ENCODE results near the gene ATP2C1. TPM values are rescaled to one million over a fixed set of nuclear protein-coding genes. Genes with fewer than 3 reads are reported as not detected.

Gene ATP2C1
- total and polyA plus RNA-seq, 2 of the 4 experiments (the other 2 are of a cell fraction): 41.4 to 50.2 TPM

DNA sequence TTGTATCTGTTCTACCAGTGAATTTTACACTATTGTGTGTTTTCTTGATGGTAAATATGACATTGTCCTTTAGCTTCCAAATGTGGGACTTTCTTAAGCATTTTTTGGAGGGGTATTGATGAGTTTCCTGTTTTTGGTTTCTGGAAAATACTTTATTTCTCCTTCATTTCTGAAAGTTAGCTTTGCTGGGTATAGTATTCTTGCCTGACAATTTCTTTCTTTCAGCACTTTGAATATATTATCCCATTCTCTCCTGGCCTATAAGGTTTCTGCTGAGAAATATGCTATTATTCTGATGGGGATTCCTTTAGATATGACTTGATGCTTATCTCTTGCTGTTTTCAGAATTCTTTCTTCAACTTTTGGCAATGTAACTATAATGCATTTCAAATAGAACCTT, 15.4 kb upstream of the ATP2C1 start:
- Histone ChIP-seq H2AFZ (replicated peaks; ENCODE audit: low read length, poor library complexity) (no peak overlapping the region), H2BK20ac (ENCODE audit: low read depth, low read length) (no peak overlapping the region), H3K79me1 (ENCODE audit: low read depth in 1 of 2, low read length in 2 of 2) (no peaks in the 10 kb centered on the region), H3K27ac (ENCODE audit: insufficient read depth, low read length) (no peak overlapping the region), H2AK5ac (ENCODE audit: low read depth, low read length) (no peak overlapping the region), H4K20me1 (ENCODE audit: insufficient read depth, low read length) (no peaks in the 10 kb centered on the region), H3K56ac (ENCODE audit: extremely low read depth, insufficient read depth, low read length) (no peak overlapping the region), H3K23ac (ENCODE audit: low read depth, low read length) (no peak overlapping the region), H2AK9ac (replicated peaks; ENCODE audit: low read depth, low read length, poor library complexity) (no peak overlapping the region), H3K4me1 (ENCODE audit: control insufficient read depth, insufficient read depth, low read length) (no peaks in the 10 kb centered on the region), H3K9me3 (ENCODE audit: control insufficient read depth, insufficient read depth, low read length) (peaks cover 3% of the 10 kb centered on the region), H3K14ac (replicated peaks; ENCODE audit: low read depth, low read length) (no peak overlapping the region), H2BK120ac (ENCODE audit: low read depth, low read length) (no peak overlapping the region), H3K9ac (ENCODE audit: low read depth, low read length) (no peak overlapping the region), H2BK5ac (ENCODE audit: low read depth, low read length, poor library complexity, severe bottlenecking) (no peak overlapping the region), H3K27me3 (ENCODE audit: control insufficient read depth, insufficient read depth, low read length) (no peaks in the 10 kb centered on the region), H2BK15ac (ENCODE audit: low read depth, low read length) (no peak overlapping the region), H4K8ac (ENCODE audit: low read depth in 2 of 2, low read length in 2 of 2) (no peak overlapping the region), H3K4me2 (ENCODE audit: low read depth, low read length) (no peak overlapping the region), H3K4me3 (ENCODE audit: insufficient read depth, low read depth, low read length) (no peak overlapping the region), H3K18ac (ENCODE audit: low read depth, low read length) (no peak overlapping the region), H3K9me1 (ENCODE audit: insufficient read depth, low read length) (no peaks in the 10 kb centered on the region), H4K5ac (ENCODE audit: low read depth, low read length) (no peak overlapping the region), H3K4ac (ENCODE audit: low read depth, low read length) (no peak overlapping the region), H4K91ac (ENCODE audit: insufficient read depth, low read depth, low read length) (no peak overlapping the region), H3K36me3 (ENCODE audit: control insufficient read depth, insufficient read depth, low read length) (no peaks in the 10 kb centered on the region)
- DNase-seq (no peak), ATAC-seq (ENCODE audit: low read depth) (no peak)
- ChIA-PET CTCF (interaction anchor here (1.1 kb wide), 1 partner anchor 118 kb away, joined by 3 read pairs; no protein-coding TSS in a partner anchor), POLR2A (ENCODE audit: unreplicated experiment) (no interaction called here)
- in situ Hi-C loops (cut with MboI; ENCODE audit: low sequenced_read_pairs): no loop called here
- TF ChIP-seq SMC3 (IDR thresholded peaks at IDR 0.05; ENCODE audit: low read depth, low read length) (no peak), NFE2L2 (IDR thresholded peaks at IDR 0.05; ENCODE audit: low read depth, low read length) (no peak), MAFK (IDR thresholded peaks at IDR 0.05; ENCODE audit: low read depth, low read length) (no peak), RFX5 (IDR thresholded peaks at IDR 0.05; ENCODE audit: low read depth, low read length) (no peak), RAD21 (IDR thresholded peaks at IDR 0.05; ENCODE audit: low read length) (no peak), CEBPB (IDR thresholded peaks at IDR 0.05; ENCODE audit: low read depth, low read length) (no peak), MXI1 (IDR thresholded peaks at IDR 0.05; ENCODE audit: borderline replicate concordance, low read depth, low read length) (no peak), POLR2A (IDR thresholded peaks at IDR 0.05; ENCODE audit: low read depth, low read length) (no peak), BHLHE40 (IDR thresholded peaks at IDR 0.05; ENCODE audit: low read depth, low read length) (no peak), MAZ (IDR thresholded peaks at IDR 0.05; ENCODE audit: borderline replicate concordance, low read depth, low read length) (no peak), RCOR1 (IDR thresholded peaks at IDR 0.05; ENCODE audit: insufficient replicate concordance, low read length) (no peak), CHD1 (IDR thresholded peaks at IDR 0.05; ENCODE audit: low read depth, low read length) (no peak), FOS (IDR thresholded peaks at IDR 0.05; ENCODE audit: low read depth, low read length) (no peak)
- TF ChIP-seq, protein P1, sequence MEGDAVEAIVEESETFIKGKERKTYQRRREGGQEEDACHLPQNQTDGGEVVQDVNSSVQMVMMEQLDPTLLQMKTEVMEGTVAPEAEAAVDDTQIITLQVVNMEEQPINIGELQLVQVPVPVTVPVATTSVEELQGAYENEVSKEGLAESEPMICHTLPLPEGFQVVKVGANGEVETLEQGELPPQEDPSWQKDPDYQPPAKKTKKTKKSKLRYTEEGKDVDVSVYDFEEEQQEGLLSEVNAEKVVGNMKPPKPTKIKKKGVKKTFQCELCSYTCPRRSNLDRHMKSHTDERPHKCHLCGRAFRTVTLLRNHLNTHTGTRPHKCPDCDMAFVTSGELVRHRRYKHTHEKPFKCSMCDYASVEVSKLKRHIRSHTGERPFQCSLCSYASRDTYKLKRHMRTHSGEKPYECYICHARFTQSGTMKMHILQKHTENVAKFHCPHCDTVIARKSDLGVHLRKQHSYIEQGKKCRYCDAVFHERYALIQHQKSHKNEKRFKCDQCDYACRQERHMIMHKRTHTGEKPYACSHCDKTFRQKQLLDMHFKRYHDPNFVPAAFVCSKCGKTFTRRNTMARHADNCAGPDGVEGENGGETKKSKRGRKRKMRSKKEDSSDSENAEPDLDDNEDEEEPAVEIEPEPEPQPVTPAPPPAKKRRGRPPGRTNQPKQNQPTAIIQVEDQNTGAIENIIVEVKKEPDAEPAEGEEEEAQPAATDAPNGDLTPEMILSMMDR (conservative IDR thresholded peaks at IDR 0.05; ENCODE audit: low read depth, low read length): no peak
- TF ChIP-seq, protein P2, sequence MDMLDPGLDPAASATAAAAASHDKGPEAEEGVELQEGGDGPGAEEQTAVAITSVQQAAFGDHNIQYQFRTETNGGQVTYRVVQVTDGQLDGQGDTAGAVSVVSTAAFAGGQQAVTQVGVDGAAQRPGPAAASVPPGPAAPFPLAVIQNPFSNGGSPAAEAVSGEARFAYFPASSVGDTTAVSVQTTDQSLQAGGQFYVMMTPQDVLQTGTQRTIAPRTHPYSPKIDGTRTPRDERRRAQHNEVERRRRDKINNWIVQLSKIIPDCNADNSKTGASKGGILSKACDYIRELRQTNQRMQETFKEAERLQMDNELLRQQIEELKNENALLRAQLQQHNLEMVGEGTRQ (IDR thresholded peaks at IDR 0.05; ENCODE audit: low read depth, low read length): no peak
- TF ChIP-seq, protein P3, sequence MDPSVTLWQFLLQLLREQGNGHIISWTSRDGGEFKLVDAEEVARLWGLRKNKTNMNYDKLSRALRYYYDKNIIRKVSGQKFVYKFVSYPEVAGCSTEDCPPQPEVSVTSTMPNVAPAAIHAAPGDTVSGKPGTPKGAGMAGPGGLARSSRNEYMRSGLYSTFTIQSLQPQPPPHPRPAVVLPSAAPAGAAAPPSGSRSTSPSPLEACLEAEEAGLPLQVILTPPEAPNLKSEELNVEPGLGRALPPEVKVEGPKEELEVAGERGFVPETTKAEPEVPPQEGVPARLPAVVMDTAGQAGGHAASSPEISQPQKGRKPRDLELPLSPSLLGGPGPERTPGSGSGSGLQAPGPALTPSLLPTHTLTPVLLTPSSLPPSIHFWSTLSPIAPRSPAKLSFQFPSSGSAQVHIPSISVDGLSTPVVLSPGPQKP (IDR thresholded peaks at IDR 0.05; ENCODE audit: borderline replicate concordance, low read depth, low read length): no peak
- dilution Hi-C loops (cut with HindIII; ENCODE audit: low sequenced_read_pairs, unreplicated experiment): no loop called here
- intact Hi-C loops (cut with micrococcal nuclease): no loop called here
- BruUV-seq (replicated peaks): no TSS peak

Measured in IMR-90 (cell line).